Vagina (tissue), 2 donors: ENCODE results near the gene NOP56. TPM values are rescaled to one million over a fixed set of nuclear protein-coding genes. Genes with fewer than 3 reads are reported as not detected.
A peak's percentile ranks its signal among the peaks of the same experiment; 100 is the strongest.

Source experiments
- DNase-seq, 2 donors: peaks; one replicate each; pipeline ENCODE4 v3.0.0-alpha.2; 2017; ENCODE audit errors: extremely low spot score in 2 of 2
- H3K27ac ChIP-seq: fragments of 200-600 bp; sonication (generic); one replicate; pipeline ENCODE4 v1.5.1; 2019
- H3K27me3 ChIP-seq: fragments of 200-600 bp; sonication (generic); one replicate; pipeline ENCODE4 v1.5.1; 2019
- H3K36me3 ChIP-seq, 2 donors: fragments of 200-600 bp; sonication (generic); one replicate each; pipeline ENCODE4 v1.5.1; 2017 to 2019
- H3K4me1 ChIP-seq: fragments of 200-600 bp; sonication (generic); one replicate; pipeline ENCODE4 v1.5.1; 2019
- H3K4me3 ChIP-seq, 2 donors: fragments of 200-600 bp; sonication (generic); 1 replicate in 1 of 2; 2 replicates in 1 of 2; pipeline ENCODE4 v1.5.1; 2016 to 2019
- H3K9me3 ChIP-seq: fragments of 200-600 bp; sonication (generic); one replicate; pipeline ENCODE4 v1.5.1; 2019
- CTCF ChIP-seq, 3 experiments: fragments of 450-650 bp in 2 of 3; fragments of 200-600 bp in 1 of 3; sonication (generic) in 1 of 3; IDR thresholded peaks; one replicate each; pipeline ENCODE4 v1.5.1; 2017 to 2019; ENCODE audit warnings: antibody characterized with exemption in 3 of 3, mild to moderate bottlenecking in 2 of 3, moderate library complexity in 2 of 3
- POLR2A ChIP-seq, 2 donors: fragments of 450-650 bp; IDR thresholded peaks; one replicate each; pipeline ENCODE4 v1.6.1; 2017; ENCODE audit warnings: antibody characterized with exemption in 2 of 2, mild to moderate bottlenecking in 2 of 2, moderate library complexity in 2 of 2
- POLR2AphosphoS5 ChIP-seq, 2 donors: sonication (generic); formaldehyde crosslinking; IDR thresholded peaks; one replicate each; pipeline ENCODE4 v1.9.0; 2017; ENCODE audit warnings: antibody characterized with exemption in 2 of 2, mild to moderate bottlenecking in 2 of 2, low read depth in 1 of 2; ENCODE audit not compliant: insufficient read depth in 1 of 2
- intact Hi-C: fragments of 100-400 bp; cut with DNase I; formaldehyde crosslinking; loops from one replicate; pipeline ENCODE4 v1.15.1; 2023
- total RNA-seq: library from RNA; depleted of rRNA; stranded (reverse); fragments of >200 nt; gene quantifications from one replicate; pipeline ENCODE4 v1.2.3, GENCODE V29; 2016

NOP56 gene
- total RNA-seq, 1 donor from 2014 or later = 87.7 TPM

GRCh38 chr20:2606507-2607006 is 45.9 kb upstream of the NOP56 start:
- TF ChIP-seq POLR2AphosphoS5 (IDR thresholded peaks at IDR 0.05; ENCODE audit: insufficient read depth in 1 of 2, low read depth in 1 of 2) (no peak), CTCF (IDR thresholded peaks at IDR 0.05) (no peak), POLR2A (IDR thresholded peaks at IDR 0.05) (no peak)
- intact Hi-C loops = no loop called here

GRCh38 chr20:2610326-2610725 is 42.1 kb upstream of the NOP56 start:
- H3K4me1 ChIP-seq = no peaks in the 10 kb centered on the region
- no peak overlapping the region for H3K4me3 ChIP-seq
- H3K9me3 ChIP-seq = no peaks in the 10 kb centered on the region
- TF ChIP-seq POLR2A (IDR thresholded peaks at IDR 0.05) = no peak
- TF ChIP-seq POLR2AphosphoS5 (IDR thresholded peaks at IDR 0.05; ENCODE audit: insufficient read depth in 1 of 2, low read depth in 1 of 2) = no peak
- no peak for TF ChIP-seq CTCF (IDR thresholded peaks at IDR 0.05)
- no peak overlapping the region for H3K27ac ChIP-seq
- no peaks in the 10 kb centered on the region for H3K36me3 ChIP-seq
- DNase-seq = peak in 1 of 2 donors; percentile 31
- intact Hi-C loops = no loop called here
- H3K27me3 ChIP-seq = no peaks in the 10 kb centered on the region

More at GRCh38 chr20:2606507-2607006, 45.9 kb upstream of the NOP56 start:
- H3K9me3 ChIP-seq = no peaks in the 10 kb centered on the region
- no peaks in the 10 kb centered on the region for H3K4me1 ChIP-seq
- H3K27me3 ChIP-seq = no peaks in the 10 kb centered on the region
- no peak for DNase-seq
- H3K36me3 ChIP-seq = no peaks in the 10 kb centered on the region
- no peak overlapping the region for H3K4me3 ChIP-seq
- H3K27ac ChIP-seq = no peak overlapping the region

GRCh38 chr20:2610941-2611720 is 41.3 kb upstream of the NOP56 start:
- H3K9me3 ChIP-seq = no peaks in the 10 kb centered on the region

GRCh38 chr20:2612073-2612472 is 40.4 kb upstream of the NOP56 start:
- Histone ChIP-seq H3K36me3 (no peaks in the 10 kb centered on the region), H3K27ac (no peak overlapping the region), H3K9me3 (no peaks in the 10 kb centered on the region), H3K4me1 (no peaks in the 10 kb centered on the region), H3K27me3 (no peaks in the 10 kb centered on the region), H3K4me3 (no peak overlapping the region)
- intact Hi-C loops = no loop called here
- TF ChIP-seq POLR2A (IDR thresholded peaks at IDR 0.05) (no peak), POLR2AphosphoS5 (IDR thresholded peaks at IDR 0.05; ENCODE audit: insufficient read depth in 1 of 2, low read depth in 1 of 2) (no peak), CTCF (IDR thresholded peaks at IDR 0.05) (no peak)
- DNase-seq = no peak

More at GRCh38 chr20:2610941-2611720, 41.3 kb upstream of the NOP56 start:
- Histone ChIP-seq H3K27me3 (no peaks in the 10 kb centered on the region), H3K4me3 (no peak overlapping the region), H3K27ac (no peak overlapping the region), H3K36me3 (no peaks in the 10 kb centered on the region), H3K4me1 (no peaks in the 10 kb centered on the region)
- intact Hi-C loops = no loop called here
- TF ChIP-seq POLR2A (IDR thresholded peaks at IDR 0.05) (no peak), CTCF (IDR thresholded peaks at IDR 0.05) (no peak), POLR2AphosphoS5 (IDR thresholded peaks at IDR 0.05; ENCODE audit: insufficient read depth in 1 of 2, low read depth in 1 of 2) (no peak)
- DNase-seq = peak in 1 of 2 donors; percentile 34

- no peak for DNase-seq
- Histone ChIP-seq H3K27ac (no peak overlapping the region), H3K27me3 (no peaks in the 10 kb centered on the region), H3K4me3 (no peak overlapping the region), H3K9me3 (no peaks in the 10 kb centered on the region), H3K36me3 (no peaks in the 10 kb centered on the region), H3K4me1 (no peaks in the 10 kb centered on the region)
- intact Hi-C loops = no loop called here
- no peak for TF ChIP-seq CTCF (IDR thresholded peaks at IDR 0.05)
- no peak for TF ChIP-seq POLR2A (IDR thresholded peaks at IDR 0.05)
- TF ChIP-seq POLR2AphosphoS5 (IDR thresholded peaks at IDR 0.05; ENCODE audit: insufficient read depth in 1 of 2, low read depth in 1 of 2) = no peak
These were observed 35.8 kb upstream of the NOP56 start for GRCh38 chr20:2616634-2617033.
